ENCODE data around the gene RNGTT. TPM values are rescaled to one million over a fixed set of nuclear protein-coding genes. Genes with fewer than 3 reads are reported as not detected.

RNGTT gene
- total RNA-seq, 1 donor, result 24.9 TPM

DNA sequence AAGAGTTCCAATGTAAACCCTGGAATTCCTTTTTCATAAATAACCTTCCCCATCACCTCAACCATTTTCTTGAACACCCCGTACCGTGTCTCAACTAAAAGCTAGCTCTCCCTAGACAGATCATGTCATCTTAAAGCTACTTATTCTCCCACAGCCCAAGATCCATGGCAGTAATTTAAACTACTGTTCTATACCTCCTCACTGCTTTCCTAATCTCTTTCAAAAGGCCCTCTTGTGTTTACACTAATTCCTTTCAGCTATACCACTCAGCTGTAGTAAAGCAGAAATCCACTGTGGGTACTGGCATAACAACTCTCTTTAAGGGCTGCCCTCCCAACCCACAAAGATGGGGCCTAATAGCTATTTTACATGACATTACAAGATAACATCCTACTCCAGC is 67.5 kb downstream of the RNGTT start:
- H3K4me3 ChIP-seq (ENCODE audit: low read depth, low read length), result no peak overlapping the region
- TF ChIP-seq, protein P1, sequence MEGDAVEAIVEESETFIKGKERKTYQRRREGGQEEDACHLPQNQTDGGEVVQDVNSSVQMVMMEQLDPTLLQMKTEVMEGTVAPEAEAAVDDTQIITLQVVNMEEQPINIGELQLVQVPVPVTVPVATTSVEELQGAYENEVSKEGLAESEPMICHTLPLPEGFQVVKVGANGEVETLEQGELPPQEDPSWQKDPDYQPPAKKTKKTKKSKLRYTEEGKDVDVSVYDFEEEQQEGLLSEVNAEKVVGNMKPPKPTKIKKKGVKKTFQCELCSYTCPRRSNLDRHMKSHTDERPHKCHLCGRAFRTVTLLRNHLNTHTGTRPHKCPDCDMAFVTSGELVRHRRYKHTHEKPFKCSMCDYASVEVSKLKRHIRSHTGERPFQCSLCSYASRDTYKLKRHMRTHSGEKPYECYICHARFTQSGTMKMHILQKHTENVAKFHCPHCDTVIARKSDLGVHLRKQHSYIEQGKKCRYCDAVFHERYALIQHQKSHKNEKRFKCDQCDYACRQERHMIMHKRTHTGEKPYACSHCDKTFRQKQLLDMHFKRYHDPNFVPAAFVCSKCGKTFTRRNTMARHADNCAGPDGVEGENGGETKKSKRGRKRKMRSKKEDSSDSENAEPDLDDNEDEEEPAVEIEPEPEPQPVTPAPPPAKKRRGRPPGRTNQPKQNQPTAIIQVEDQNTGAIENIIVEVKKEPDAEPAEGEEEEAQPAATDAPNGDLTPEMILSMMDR (IDR thresholded peaks at IDR 0.05; ENCODE audit: insufficient read depth, low read length), result no peak
- DNase-seq (ENCODE audit: low read depth), result no peak

GRCh38 chr6:88890860-88891845 is 72.3 kb downstream of the RNGTT start:
- TF ChIP-seq, protein P1 (IDR thresholded peaks at IDR 0.05; ENCODE audit: insufficient read depth, low read length), result no peak
- no peak overlapping the region for H3K4me3 ChIP-seq (ENCODE audit: low read depth, low read length)
- no peak for DNase-seq (ENCODE audit: low read depth)

DNA sequence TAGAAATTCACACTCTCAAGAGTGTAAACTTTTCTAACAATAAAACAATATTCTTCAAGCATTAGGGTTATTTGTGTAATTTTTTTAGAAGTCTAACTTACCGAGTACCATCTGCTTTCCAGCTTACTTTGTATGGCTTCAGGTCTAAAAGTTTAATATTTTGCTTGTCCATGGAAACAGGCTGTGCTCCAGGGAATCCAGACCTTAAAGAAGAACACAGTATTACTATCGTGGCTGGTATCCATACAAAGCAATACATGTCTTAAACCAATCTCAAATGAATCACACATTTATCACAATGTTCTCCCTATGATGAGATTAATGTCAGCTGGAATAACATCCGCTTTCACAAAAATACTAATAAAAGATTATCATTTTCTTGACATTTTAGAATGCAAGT is 73.0 kb downstream of the RNGTT start:
- H3K4me3 ChIP-seq (ENCODE audit: low read depth, low read length), result no peak overlapping the region
- TF ChIP-seq, protein P1 (IDR thresholded peaks at IDR 0.05; ENCODE audit: insufficient read depth, low read length), result no peak
- DNase-seq (ENCODE audit: low read depth), result peak; percentile 45

DNA sequence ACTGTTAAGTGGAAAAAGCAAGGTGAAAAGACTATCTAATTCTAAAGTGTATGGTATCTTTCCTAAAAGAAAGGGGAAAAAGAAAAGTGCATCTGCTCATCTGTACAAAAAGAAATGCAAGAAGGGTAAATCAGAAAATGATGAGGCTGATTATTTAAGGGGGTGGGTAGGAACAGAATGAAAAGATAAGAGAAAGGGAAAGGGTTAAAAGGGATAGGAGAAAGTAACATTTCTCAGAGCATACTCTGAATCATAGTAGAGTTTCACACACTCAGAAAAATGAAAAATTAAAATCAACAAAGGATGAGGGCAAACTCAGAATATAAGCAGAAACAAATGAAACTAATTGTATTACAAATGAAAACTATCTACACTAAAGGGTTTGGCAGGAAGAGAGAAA is 79.1 kb downstream of the RNGTT start:
- TF ChIP-seq, protein P1 (IDR thresholded peaks at IDR 0.05; ENCODE audit: insufficient read depth, low read length), result no peak
- no peak for DNase-seq (ENCODE audit: low read depth)
- H3K4me3 ChIP-seq (ENCODE audit: low read depth, low read length), result no peak overlapping the region

GRCh38 chr6:88882536-88882935 is 80.9 kb downstream of the RNGTT start:
- H3K4me3 ChIP-seq (ENCODE audit: low read depth, low read length), result no peak overlapping the region
- TF ChIP-seq, protein P1 (IDR thresholded peaks at IDR 0.05; ENCODE audit: insufficient read depth, low read length), result no peak

GRCh38 chr6:88881451-88881850 is 82.0 kb downstream of the RNGTT start:
- DNase-seq (ENCODE audit: low read depth), result peak; percentile 45
- no peak overlapping the region for H3K4me3 ChIP-seq (ENCODE audit: low read depth, low read length)
- TF ChIP-seq, protein P1 (IDR thresholded peaks at IDR 0.05; ENCODE audit: insufficient read depth, low read length), result no peak

More at GRCh38 chr6:88882536-88882935, 80.9 kb downstream of the RNGTT start:
- no peak for DNase-seq (ENCODE audit: low read depth)

All from fibroblast of the aortic adventitia (primary cell).